GM18861 (cell line): Measurements from ENCODE around the gene PDLIM1.

Experiments used
- ATAC-seq: cut with Tn5 transposase; IDR thresholded peaks from one replicate; pipeline ENCODE4 v1.9.1; 2021; ENCODE audit not compliant: unreplicated experiment

The PDLIM1 gene, protein sequence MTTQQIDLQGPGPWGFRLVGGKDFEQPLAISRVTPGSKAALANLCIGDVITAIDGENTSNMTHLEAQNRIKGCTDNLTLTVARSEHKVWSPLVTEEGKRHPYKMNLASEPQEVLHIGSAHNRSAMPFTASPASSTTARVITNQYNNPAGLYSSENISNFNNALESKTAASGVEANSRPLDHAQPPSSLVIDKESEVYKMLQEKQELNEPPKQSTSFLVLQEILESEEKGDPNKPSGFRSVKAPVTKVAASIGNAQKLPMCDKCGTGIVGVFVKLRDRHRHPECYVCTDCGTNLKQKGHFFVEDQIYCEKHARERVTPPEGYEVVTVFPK

DNA sequence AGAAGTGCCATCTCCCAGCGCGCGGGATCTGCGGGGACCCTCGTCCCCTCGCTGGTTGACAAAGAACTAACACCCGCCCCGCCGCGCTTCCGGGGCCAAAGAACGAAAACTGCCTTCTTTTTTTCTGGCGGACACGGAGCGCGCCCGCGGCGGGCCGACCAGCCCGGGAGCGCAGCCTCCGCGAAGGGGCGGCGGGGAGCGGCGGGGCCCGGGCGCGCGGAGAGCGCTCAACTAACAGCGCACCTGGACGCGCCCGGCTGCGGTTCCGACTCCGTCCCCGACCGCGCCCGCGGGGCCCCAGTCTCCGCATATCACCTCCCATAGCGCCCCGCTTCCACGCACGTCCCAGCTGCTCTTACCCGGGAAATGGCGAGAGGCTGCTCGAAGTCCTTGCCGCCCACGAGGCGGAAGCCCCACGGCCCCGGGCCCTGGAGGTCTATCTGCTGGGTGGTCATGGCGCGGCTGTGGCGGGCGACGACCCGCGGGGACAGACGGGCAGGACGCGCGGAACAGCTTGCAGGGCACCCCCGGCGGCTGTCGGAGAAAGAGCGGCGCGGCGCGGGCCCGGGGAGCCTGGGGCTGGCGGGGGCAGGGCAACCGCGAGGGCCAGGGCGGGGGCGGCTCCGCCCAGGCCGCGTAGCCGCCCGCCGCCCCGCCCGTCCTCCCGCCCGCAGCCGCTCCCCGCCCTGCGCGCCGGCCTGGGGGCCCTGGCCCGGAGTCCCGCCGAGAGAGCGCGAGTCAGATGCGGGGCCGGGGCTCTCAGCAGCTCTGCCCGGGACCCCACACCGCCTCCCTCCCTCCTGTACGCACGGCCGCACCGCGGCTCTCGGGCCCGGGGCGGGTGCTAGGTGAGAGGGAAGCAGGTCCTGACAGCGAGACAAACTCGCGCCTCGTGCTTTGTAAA lies at the start of gene PDLIM1:
TSS of gene PDLIM1 (minus strand) at position 543 of the 904 bp plus-strand sequence. CDS start at position 455, 88 bp downstream.
- ATAC-seq: peak; percentile 27

DNA sequence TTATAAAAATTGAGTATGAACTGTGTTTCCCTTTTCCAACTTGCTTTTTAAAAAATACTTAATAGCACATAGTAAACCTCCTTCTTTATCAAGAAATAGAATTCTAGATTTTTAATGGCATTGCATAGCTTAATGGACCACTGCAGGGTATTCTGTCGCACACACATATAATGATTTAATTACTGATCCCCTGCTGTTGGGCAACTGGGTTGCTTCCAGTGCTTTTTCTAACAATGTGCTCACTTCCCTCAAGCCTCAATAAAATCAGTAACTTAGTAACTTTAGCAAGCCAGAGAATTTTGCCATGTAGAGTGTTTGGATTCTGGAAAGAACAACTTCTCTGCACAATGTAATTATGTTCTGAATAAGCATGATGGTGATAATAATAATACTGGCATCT lies 49.1 kb upstream of the PDLIM1 start:
- no peak for ATAC-seq

DNA sequence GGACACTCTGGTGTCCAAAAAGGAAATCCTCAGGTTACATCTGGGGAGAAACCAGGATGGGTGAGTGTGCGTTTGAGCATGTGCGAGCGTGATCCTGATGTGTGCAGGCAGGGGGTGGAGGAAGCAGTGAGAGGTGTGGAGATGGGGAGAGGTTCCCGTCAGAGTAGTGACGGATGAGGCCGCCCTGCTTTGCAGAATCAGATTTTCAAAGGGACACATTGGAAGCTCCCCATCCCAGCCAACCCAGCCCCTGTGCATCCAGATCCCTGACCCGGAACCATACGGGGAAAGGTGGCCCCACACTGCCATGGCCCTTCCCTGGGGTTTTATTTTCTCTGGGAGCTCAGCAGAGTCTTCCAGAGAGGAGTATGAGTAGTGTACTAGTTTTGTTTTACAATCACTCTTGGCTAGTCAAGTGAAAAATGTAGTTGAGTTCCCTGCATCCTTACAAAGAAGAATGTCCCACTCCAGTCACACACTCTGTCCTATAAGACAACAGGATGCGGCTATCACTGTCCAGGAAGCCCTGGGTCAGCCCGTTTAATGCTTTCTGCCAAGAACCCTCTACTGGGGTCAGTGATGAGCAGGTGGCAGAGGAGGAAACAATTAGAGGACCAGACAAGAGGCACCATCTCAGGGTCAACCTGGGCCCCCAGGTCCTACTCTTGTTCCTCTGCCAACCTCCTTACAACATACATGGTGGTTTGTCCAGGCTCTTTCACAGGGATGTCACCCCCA lies 46.8 kb upstream of the PDLIM1 start:
- no peak for ATAC-seq

DNA sequence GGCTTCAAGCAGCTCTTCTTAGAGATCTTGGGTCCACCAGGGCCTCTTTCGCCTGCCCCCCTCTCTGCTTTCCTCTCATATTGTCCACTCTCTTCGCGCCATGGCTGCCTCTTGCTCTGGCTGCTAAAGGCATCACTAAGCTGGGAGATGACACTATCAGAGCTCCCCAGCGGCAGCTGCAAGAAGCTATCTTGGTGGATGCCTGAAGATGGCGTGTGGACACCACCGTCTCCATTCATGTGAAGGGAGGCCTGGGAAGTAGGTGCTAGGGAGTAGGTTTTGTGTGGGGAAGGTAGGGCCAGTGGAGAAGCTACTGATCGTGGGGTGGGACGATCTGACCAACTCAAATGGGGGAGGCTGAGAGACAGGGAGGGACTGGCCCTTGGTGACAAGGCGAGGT lies 45.9 kb upstream of the PDLIM1 start:
- ATAC-seq: no peak

DNA sequence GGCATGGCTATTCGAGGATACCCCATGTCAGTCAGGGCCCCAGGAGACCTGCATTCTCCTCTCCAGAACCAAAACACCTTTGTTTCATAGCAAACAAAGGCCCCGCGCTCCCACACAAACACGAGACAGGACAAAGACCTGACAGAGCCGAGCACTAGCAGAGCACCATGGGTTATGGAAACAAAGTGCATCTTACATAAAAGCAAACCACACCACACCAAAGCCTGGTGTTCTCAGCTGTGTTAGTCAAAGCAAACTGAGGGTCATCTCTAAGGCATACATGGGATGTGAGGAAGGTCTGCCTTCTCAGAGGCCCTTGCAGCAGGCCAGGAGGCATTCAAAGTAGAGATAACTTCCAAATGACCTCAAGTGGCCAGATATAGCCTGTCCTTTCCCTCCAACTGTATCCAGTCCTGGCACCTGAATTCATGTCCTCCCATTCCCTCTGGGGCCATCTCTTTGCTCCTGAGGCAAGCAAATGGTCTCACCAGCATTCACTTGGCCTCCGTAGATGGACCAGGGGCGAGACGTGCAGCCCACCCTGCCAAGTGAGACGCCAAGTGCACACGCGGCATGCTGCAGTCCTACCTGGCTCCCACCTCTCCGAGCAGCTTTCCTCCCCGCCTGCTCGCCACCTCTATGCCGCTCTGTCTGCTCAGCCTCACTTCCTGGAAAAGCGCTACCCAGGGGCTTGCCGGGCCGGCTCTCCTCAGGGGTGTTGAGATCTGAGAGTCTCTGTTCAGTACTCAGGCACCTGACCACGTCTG lies 45.3 kb upstream of the PDLIM1 start:
- no peak for ATAC-seq

DNA sequence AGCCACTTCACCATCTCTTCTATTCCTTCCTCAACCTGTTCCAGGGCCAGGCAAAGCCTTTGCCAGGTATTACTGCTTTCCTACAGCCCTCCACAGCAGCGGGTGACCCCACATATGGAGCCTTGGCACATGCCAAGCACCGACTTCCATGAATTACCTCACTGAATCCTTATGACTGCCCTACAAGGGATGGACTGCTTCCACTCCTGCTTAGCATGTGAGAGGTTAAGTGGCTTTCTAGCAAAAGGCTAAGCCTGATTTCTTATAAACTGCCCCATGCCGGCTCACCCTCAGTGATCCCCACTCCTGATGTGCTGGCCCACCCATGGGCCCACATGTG lies 44.0 kb upstream of the PDLIM1 start:
- no peak for ATAC-seq

DNA sequence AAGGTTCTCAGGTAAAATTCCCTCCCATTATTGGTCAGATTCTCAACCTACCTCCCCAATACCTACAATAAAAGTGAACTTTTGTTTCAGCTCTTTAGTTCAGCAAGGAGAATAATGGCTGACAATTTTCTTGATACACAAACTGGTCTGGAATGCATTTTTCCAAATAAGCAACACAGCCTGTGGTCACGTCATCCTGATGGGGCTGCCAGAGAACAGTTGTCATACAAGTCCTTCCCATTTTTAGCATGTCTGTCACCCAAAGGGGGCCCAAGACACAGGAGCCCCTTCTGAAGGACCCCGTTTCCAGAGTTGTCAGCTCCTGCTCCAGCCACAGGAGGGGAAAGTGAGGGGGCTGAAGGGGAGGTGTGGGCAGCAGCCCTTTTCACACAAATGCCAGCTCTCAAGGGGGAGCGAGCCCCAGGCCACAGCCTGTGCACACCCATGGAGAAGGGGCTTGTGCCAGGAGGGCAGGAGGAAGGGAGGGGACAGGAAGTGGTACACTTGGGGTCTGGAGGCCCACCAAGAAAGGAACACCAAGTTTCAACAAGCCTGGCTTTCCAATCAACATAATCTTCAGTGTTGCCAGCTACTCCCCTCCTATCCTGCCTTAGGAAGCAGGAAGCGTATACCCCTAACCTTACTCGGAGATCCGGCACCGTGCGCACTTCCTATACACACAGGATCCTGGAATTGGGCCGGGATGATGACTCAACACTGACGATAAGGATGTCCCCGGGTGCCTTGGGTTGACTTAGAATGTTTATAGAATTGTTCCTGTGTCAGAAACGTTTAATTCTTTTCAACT lies 43.4 kb upstream of the PDLIM1 start:
- ATAC-seq: no peak

DNA sequence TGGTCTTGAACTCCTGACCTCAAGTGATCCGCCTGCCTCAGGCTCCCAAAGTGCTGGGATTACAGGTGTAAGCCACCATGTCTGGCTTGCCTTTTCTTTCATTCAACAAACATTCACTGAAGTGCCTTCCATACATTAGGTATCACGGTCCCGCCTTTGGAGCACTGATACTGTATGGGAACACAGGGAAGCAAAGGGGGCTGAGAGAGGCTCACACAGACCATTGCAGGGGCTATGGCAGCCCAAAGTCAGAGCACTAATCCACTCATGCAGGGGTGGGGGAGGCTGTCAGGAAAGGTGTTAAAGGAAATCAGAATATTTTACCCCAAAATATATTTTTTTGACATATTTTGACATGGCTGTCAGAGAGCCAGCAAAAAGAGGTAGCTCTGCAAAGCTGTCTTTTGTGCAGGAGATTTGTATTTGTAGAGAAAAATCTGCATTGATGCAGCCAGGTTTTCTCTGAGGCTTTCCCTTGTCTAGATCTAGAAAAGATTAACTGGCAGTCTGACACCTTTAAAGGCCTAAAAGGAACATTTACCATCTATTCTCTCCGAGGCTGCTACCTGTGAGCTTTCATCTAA lies 42.0 kb upstream of the PDLIM1 start:
- ATAC-seq: no peak

DNA sequence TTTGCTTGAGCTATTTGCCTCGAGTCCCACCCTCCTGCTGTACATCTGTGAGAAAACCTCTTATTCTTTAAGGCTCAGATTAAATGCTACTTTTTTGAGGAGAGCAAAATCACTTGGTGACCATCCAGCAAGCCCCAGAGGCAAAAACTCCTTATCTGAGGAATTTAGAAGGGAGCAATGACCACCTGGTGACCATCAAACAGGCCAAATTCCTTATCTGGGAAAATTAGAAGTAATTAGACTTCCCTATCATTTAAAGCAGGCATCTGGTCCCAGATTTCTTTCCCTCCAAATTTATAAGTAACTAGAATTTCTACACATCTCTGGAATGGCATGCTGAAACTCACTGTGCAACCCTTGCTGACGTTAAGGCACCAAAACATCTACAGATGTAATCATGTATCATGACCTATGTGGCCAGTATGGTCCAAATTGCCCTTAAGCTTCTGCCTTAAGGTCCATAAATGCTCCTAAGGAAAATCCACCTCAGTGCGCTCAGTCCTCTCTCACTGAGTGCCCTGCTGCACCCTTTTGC lies 40.9 kb upstream of the PDLIM1 start:
- no peak for ATAC-seq

DNA sequence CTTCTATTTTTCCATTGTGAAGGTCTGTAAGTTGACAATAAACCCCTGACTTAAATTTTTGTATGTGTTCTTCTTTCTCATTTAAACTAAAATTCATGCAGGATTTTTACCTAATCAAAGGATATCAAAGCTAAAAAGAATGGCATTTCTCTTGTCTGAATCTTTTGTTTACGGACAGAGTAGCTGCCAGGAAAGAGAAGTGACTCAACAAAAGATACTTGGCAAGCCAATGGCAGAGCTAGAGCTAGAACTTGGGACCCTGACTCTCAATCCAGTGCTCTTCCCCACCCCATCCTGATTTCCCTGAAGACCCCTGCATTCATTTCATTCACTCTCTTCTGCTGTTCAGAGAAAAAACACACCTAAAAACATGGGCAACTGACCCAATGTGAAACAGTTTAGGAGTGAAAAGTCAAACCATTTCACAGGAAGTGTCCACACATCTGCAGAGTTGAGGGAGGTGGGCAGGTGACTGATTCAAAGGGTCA lies 40.2 kb upstream of the PDLIM1 start:
- ATAC-seq: no peak

DNA sequence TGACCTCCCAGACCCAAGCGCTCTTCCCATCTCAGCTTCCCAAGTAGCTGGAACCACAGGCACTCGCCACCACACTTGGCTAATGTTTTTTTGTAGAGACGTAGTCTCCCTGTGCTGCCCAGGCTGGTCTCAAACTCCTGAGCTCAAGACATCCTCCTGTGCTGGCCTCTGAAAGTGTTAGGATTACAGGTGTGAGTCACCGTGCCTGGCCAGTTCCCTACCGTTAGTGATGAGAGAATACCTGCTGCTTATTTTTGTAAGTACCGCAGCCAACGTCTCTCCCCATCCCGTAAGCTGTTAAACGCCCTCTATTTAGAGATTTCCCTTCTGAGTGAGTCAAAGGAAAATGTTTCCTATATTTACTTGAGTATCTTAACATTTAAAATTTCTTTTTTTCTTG lies 38.5 kb upstream of the PDLIM1 start:
- no peak for ATAC-seq

DNA sequence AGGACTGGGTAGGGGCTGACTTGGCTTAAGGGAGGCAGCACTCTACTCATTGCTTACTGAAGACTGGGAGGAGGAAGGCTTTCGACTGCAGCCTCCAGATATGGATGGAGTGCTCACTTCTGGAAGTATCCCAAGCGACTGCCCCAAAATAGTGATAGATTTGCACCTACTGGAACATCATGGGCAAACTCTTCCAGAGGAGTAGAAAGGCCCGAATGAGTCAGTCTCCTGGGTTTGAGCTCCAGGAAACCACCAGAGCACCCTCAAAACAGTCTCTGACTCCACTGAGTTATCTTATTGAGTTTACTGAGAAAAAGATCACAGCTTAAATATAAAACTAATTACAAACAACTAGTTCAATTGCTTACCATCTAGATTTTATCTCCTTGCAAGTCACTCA lies 37.2 kb upstream of the PDLIM1 start:
- ATAC-seq: no peak

DNA sequence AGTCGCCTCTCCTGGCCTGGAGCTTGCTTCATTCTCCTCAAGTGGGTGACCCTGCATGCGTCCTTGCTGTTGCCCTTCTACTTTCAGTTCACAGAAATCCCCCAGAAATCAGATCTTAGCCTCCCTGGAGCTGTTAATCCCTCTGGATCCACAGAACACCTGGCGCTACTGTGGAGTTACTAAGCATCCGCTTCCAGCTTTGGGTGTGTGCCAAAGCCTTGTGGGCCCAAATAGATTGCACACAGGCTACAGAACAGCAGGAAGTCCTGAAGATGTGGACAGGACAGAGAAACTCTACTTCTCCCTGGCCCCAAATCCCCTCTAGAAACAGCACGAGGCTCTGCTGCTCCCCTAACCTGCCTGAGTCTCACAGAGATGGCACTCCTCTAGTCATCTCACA lies 36.6 kb upstream of the PDLIM1 start:
- ATAC-seq: no peak

DNA sequence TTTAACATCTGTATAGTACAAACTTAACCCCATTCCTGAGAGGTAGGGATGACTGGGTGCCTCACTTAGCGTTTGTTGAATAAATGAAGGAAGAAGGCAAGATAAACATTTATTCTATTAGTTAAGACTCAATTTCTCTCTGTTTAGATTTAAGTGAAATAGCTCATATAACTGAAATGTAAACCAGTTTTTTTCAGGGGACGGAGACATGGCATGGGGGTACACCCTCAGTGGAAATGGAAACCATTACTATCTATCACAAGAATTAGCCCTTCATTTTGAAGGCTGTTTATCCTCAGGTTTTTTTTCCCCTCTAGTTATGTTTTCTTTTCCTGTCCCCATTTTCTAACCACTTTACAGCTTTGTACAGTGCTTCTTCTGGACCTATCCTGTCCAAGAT lies 35.6 kb upstream of the PDLIM1 start:
- no peak for ATAC-seq

DNA sequence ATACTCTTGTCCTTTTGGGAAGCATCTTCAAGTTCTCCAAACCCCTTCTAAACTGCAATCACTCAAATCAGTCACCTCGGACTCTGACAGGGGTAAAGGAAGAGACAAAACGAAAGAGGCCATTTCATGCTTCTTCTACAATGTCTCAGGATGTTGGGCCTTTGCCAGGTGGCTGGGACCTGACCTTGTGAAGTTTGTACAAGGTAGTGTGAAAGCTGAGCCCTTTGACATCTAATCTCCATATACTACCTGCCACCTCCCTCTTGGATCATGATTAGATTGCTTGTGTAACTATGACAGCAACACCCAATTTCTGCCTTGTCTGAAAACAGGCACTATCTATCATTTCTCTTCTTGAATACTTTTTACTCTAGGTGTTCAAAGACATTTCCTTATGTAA lies 35.1 kb upstream of the PDLIM1 start:
- ATAC-seq: no peak

DNA sequence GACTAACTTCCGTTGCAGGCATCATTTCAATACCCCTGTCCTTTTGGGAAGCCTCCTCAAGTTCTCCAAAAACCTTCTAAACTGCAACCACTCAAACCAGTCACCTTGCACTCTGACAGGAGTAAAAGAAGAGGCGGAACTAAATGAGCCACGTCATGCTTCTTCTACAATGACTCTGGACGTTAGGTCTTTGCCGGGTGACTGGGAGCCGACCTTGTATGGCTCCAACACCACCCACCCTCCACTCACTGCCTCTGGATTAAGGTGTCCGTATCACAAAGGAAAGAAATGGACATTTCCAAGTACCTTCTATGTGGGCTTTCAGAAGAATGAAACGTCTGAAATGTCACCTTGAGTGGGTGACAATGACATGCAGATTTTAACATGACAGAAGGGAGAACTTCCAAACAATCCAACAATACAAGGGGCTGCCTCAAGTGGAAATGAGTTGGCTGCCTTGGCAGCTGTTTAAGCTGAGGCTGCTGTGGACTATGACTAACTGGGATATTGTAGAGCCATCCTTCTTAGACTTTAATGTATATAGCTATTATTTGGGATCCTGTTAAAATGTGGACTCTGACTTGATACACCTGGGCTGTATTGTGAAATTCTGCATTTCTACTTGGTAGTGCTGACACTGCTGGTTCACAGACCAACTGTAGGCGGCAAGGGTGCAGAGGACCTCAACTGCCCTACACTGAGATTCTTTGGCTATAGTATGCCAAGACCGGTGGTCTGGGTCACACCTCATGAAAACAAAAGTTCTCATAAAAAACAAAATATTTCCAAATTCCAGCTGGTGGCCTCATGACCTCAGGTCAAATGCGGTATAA lies 33.8 kb upstream of the PDLIM1 start:
- no peak for ATAC-seq

DNA sequence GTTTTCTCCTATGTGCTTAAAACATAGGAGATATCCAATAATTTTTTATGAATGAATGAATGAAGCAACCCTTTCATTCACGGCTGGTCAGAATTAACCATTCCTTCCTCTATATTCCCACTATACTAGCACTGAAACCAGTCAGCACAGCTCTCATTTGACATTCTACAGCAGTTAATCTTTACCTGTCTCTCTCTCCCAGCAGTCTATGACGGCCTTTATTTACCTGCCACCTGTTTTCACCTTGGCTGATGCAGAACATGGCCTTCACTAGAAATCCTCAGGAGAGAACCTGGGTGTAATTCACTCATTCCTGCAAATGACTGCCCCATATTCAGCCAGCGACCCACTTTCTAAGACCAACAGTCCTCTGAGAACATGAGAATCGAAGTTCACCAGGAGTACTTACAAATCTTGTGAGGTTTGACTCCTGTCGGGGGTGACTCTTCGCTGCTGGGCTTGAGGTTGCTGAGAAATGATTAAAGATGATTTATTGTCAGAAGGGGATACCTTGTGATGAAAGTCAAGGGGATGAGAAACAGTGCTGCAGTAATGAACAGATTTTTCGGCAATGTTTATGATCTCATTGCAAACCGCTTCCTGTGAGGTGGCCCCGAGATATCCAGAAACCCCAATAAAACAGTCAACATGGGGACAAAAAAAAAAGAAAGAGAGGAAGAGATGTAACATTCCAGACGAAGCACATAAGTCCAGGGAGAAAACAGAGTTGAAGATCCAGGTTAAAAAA lies 30.9 kb upstream of the PDLIM1 start:
- no peak for ATAC-seq

DNA sequence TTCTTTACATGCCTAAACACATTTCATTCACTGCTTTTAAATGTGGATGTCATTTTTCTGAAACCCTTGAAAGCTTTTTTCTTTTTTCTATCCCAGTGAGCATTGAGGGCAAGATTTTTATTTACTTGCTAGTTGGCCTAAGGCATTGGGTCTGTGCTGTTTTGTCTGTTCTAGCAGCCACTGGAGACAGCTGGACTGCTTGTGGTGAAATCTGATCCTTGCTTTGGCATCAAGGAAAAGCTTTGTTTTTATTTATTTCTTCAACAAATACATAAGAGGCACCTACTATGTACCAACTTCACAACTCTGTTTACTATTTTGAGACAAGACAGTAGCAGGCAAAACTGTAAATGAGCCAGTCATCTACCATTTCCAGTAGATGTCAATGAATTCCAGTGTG lies 28.4 kb upstream of the PDLIM1 start:
- no peak for ATAC-seq
